PC-3 (cell line): ENCODE results near the gene LIPC. TPM values are rescaled to one million over a fixed set of nuclear protein-coding genes. Genes with fewer than 3 reads are reported as not detected.

Source experiments
- ATAC-seq: fragments of 200-7000 bp; cut with Tn5 transposase; 2 replicates; pipeline ENCODE4 v1.9.1; 2020; ENCODE audit warnings: mild to moderate bottlenecking, moderate library complexity
- BruUV-seq: library from RNA; stranded (reverse); fragments of 400-500 nt; replicated peaks from 2 replicates; lab custom pipeline; 2021; lab: Mats Ljungman, UMichigan
- CTCF ChIA-PET: fragments of 300-600 bp; sonication (Branson Sonifier 250); formaldehyde crosslinking; loops from one replicate; lab custom pipeline; 2022; ENCODE audit warnings: antibody characterized with exemption; lab: Charles Lee
- POLR2A ChIA-PET: fragments of 300-600 bp; sonication (Branson Sonifier 250); formaldehyde crosslinking; loops from one replicate; lab custom pipeline; 2022; ENCODE audit warnings: antibody characterized with exemption; ENCODE audit not compliant: unreplicated experiment; lab: Charles Lee
- DNase-seq: peaks from one replicate; pipeline ENCODE4 v3.0.0-alpha.2; 2015
- H2AFZ ChIP-seq: fragments of 300-600 bp; sonication (generic); 2 replicates; pipeline ENCODE4 v1.6.0; 2016; ENCODE audit warnings: antibody characterized with exemption, low read length
- H3F3A ChIP-seq: fragments of 300-600 bp; sonication (generic); one replicate; pipeline ENCODE4 v1.6.0; 2017; ENCODE audit warnings: antibody characterized with exemption, low read length, control low read depth, mild to moderate bottlenecking; ENCODE audit not compliant: unreplicated experiment
- H3K27ac ChIP-seq: fragments of 300-600 bp; sonication (generic); 2 replicates; pipeline ENCODE4 v1.5.1; 2016; ENCODE audit warnings: mild to moderate bottlenecking, low read length
- H3K27me3 ChIP-seq: fragments of 300-600 bp; sonication (generic); 2 replicates; pipeline ENCODE4 v1.6.1; 2016; ENCODE audit warnings: low read length, mixed read lengths
- H3K36me3 ChIP-seq: fragments of 300-600 bp; sonication (generic); 2 replicates; pipeline ENCODE4 v1.6.1; 2016; ENCODE audit warnings: low read depth, mixed run types, low read length, mixed read lengths
- H3K4me1 ChIP-seq: fragments of 300-600 bp; sonication (generic); 2 replicates; pipeline ENCODE4 v1.5.1; 2016; ENCODE audit warnings: low read length; ENCODE audit not compliant: insufficient read depth
- H3K4me2 ChIP-seq: fragments of 300-600 bp; sonication (generic); 2 replicates; pipeline ENCODE4 v1.6.0; 2016; ENCODE audit warnings: low read length
- H3K4me3 ChIP-seq: fragments of 300-600 bp; sonication (generic); 2 replicates; pipeline ENCODE4 v1.5.1; 2016; ENCODE audit warnings: mild to moderate bottlenecking, low read length, mixed read lengths
- H3K79me2 ChIP-seq: fragments of 300-600 bp; sonication (generic); 2 replicates; pipeline ENCODE4 v1.6.1; 2017; ENCODE audit warnings: low read length, mixed read lengths
- H3K9ac ChIP-seq: fragments of 300-600 bp; sonication (generic); 2 replicates; pipeline ENCODE4 v1.6.0; 2016; ENCODE audit warnings: mild to moderate bottlenecking, low read length
- H3K9me2 ChIP-seq: fragments of 300-600 bp; sonication (generic); replicated peaks from 2 replicates; pipeline ENCODE4 v1.6.1; 2016; ENCODE audit warnings: mixed run types, low read length, mixed read lengths
- H3K9me3 ChIP-seq: fragments of 300-600 bp; sonication (generic); 2 replicates; pipeline ENCODE4 v1.6.1; 2016; ENCODE audit warnings: low read length, mixed read lengths
- H4K20me1 ChIP-seq: fragments of 300-600 bp; sonication (generic); 2 replicates; pipeline ENCODE4 v1.6.1; 2016; ENCODE audit warnings: low read length, mixed read lengths
- CTCF ChIP-seq: fragments of 300-600 bp; sonication (generic); conservative IDR thresholded peaks from 2 replicates; pipeline ENCODE4 v1.5.1; 2017; ENCODE audit warnings: antibody characterized with exemption, low read depth, mild to moderate bottlenecking, low read length
- EZH2 ChIP-seq: fragments of 300-600 bp; sonication (generic); IDR thresholded peaks from one replicate; pipeline ENCODE4 v1.6.1; 2017; ENCODE audit warnings: antibody characterized with exemption, mild to moderate bottlenecking, low read length; ENCODE audit not compliant: unreplicated experiment
- EZH2phosphoT487 ChIP-seq: fragments of 300-600 bp; sonication (generic); IDR thresholded peaks from 2 replicates; pipeline ENCODE4 v1.6.1; 2018; ENCODE audit warnings: mild to moderate bottlenecking, antibody characterized with exemption, low read length, borderline replicate concordance
- intact Hi-C: fragments of 100-400 bp; cut with micrococcal nuclease; formaldehyde crosslinking; loops from 2 replicates; pipeline ENCODE4 v1.9.0; 2023
- total RNA-seq: library from RNA; depleted of rRNA; stranded (reverse); fragments of >200 nt; gene quantifications from 2 replicates; pipeline ENCODE4 v1.2.3, GENCODE V29; 2014

The LIPC gene
- total RNA-seq, 1 experiment from 2014 or later = not detected

DNA sequence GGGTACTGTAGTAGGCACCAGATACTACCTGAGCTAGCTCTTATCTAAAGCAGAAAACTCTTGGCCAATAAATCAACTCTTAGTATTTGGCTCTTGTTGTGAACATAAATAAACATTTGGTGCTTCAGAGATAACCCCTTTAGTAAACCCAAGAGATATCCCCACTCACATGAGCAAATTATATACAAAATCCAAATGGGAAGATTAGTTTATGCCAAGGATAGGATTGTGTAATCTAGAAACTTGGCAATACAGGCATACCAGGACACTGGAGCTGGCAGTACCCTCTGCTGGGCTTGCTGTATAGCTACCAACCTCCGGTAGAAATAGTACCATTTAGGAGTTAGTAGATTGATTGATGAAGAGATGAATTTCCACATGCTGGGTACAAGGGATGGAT is 127.0 kb downstream of the LIPC start:
- Histone ChIP-seq H4K20me1 (no peaks in the 10 kb centered on the region), H3K36me3 (no peaks in the 10 kb centered on the region), H3K27ac (no peak overlapping the region), H2AFZ (no peak overlapping the region), H3K9me2 (no peaks in the 10 kb centered on the region), H3K4me2 (no peak overlapping the region), H3K79me2 (no peaks in the 10 kb centered on the region), H3K9me3 (no peaks in the 10 kb centered on the region), H3K4me1 (no peaks in the 10 kb centered on the region), H3K27me3 (no peaks in the 10 kb centered on the region), H3K9ac (no peak overlapping the region), H3F3A (no peaks in the 10 kb centered on the region), H3K4me3 (no peak overlapping the region)
- CTCF ChIA-PET = no interaction called here
- POLR2A ChIA-PET = no interaction called here
- intact Hi-C loops = no loop called here
- ATAC-seq (no peak), DNase-seq (no peak)
- BruUV-seq = no TSS peak
- TF ChIP-seq EZH2 (no peak), EZH2phosphoT487 (no peak), CTCF (no peak)

- TF ChIP-seq CTCF (no peak), EZH2 (no peak), EZH2phosphoT487 (no peak)
- H3F3A ChIP-seq = no peaks in the 10 kb centered on the region
- intact Hi-C loops = no loop called here
- H3K9ac ChIP-seq = no peak overlapping the region
- no peak for DNase-seq
- H2AFZ ChIP-seq = no peak overlapping the region
- no TSS peak for BruUV-seq
- no peaks in the 10 kb centered on the region for H3K27me3 ChIP-seq
- no peaks in the 10 kb centered on the region for H3K9me3 ChIP-seq
- no peaks in the 10 kb centered on the region for H4K20me1 ChIP-seq
- no peak for ATAC-seq
- H3K27ac ChIP-seq = no peak overlapping the region
- CTCF ChIA-PET = no interaction called here
- no peaks in the 10 kb centered on the region for H3K4me1 ChIP-seq
- no peak overlapping the region for H3K4me2 ChIP-seq
- no peaks in the 10 kb centered on the region for H3K36me3 ChIP-seq
- POLR2A ChIA-PET = no interaction called here
- H3K79me2 ChIP-seq = no peaks in the 10 kb centered on the region
- no peak overlapping the region for H3K4me3 ChIP-seq
- no peaks in the 10 kb centered on the region for H3K9me2 ChIP-seq
Observed at GRCh38 chr15:58559904-58560588, 128.3 kb downstream of the LIPC start.

- no peak for DNase-seq
- H3K9ac ChIP-seq = no peak overlapping the region
- H3K27ac ChIP-seq = no peak overlapping the region
- CTCF ChIA-PET = no interaction called here
- no peaks in the 10 kb centered on the region for H3K36me3 ChIP-seq
- H3K27me3 ChIP-seq = no peaks in the 10 kb centered on the region
- H3K9me3 ChIP-seq = no peaks in the 10 kb centered on the region
- BruUV-seq = no TSS peak
- no peaks in the 10 kb centered on the region for H3F3A ChIP-seq
- H2AFZ ChIP-seq = no peak overlapping the region
- ATAC-seq = no peak
- H3K9me2 ChIP-seq = no peaks in the 10 kb centered on the region
- no peaks in the 10 kb centered on the region for H3K79me2 ChIP-seq
- POLR2A ChIA-PET = no interaction called here
- no peak overlapping the region for H3K4me2 ChIP-seq
- H4K20me1 ChIP-seq = no peaks in the 10 kb centered on the region
- intact Hi-C loops = no loop called here
- no peak overlapping the region for H3K4me3 ChIP-seq
- no peak for TF ChIP-seq CTCF
- no peaks in the 10 kb centered on the region for H3K4me1 ChIP-seq
Observed at GRCh38 chr15:58561321-58561720, 129.5 kb downstream of the LIPC start.
